Germinal center (tissue), 1 donor: ENCODE data around the gene UBE2Z.
"Not testable (repeated sequence)": the region's sequence is repeated elsewhere in the genome, so short reads cannot be mapped to it uniquely, and the experiment has no call there.

ENCODE experiments used
- DNase-seq: peaks from one replicate; pipeline ENCODE4 v3.0.0; 2012; ENCODE audit warnings: mixed read lengths, low spot score

The UBE2Z gene

GRCh38 chr17:48904428-48904827 is 3.8 kb upstream of the UBE2Z start:
- no peak for DNase-seq

GRCh38 chr17:48905987-48906515 is 2.2 kb upstream of the UBE2Z start:
- no peak for DNase-seq

- DNase-seq, result no peak
Measured at GRCh38 chr17:48907713-48908046, 527 bp upstream of the UBE2Z start.

GRCh38 chr17:48908853-48909394 is 717 bp downstream of the UBE2Z start:
- peak; percentile 77 for DNase-seq

GRCh38 chr17:48909783-48910182 is 1.6 kb downstream of the UBE2Z start:
- DNase-seq, result no peak

- no peak for DNase-seq
Measured at GRCh38 chr17:48910370-48910769, 2.2 kb downstream of the UBE2Z start.

- DNase-seq, result no peak
Measured at GRCh38 chr17:48912476-48912875, 4.3 kb downstream of the UBE2Z start.

- DNase-seq, result peak; percentile 22
Measured at GRCh38 chr17:48915459-48916282, 7.5 kb downstream of the UBE2Z start.

GRCh38 chr17:48925251-48925990 is 17.2 kb downstream of the UBE2Z start:
- no peak for DNase-seq

GRCh38 chr17:48925991-48926342 is 17.8 kb downstream of the UBE2Z start:
- DNase-seq, result no peak

- no peak for DNase-seq
Measured at GRCh38 chr17:48927978-48928745, 20.0 kb downstream of the UBE2Z start.

GRCh38 chr17:48928876-48929811 is 20.9 kb downstream of the UBE2Z start:
- DNase-seq, result no peak

- DNase-seq, result no peak
Measured at GRCh38 chr17:48929812-48930165, 21.6 kb downstream of the UBE2Z start.

- DNase-seq, result no peak
Measured at GRCh38 chr17:48930435-48930873, 22.2 kb downstream of the UBE2Z start.

- no peak for DNase-seq
Measured at GRCh38 chr17:48933035-48933434, 24.8 kb downstream of the UBE2Z start.

- DNase-seq, result peak; percentile 93
Measured at GRCh38 chr17:48944515-48945260, 36.5 kb downstream of the UBE2Z start, which contains the start of gene SNF8. Gene SNF8, minus strand, starts transcription at chr17:48944842. Its CDS starts 108 bp downstream, at chr17:48944734.

- DNase-seq, result not testable (repeated sequence)
Measured at GRCh38 chr17:48945261-48945651, 37.0 kb downstream of the UBE2Z start.

GRCh38 chr17:48951572-48951971 is 43.4 kb downstream of the UBE2Z start:
- no peak for DNase-seq

GRCh38 chr17:48952904-48953303 is 44.7 kb downstream of the UBE2Z start:
- no peak for DNase-seq

GRCh38 chr17:48954300-48954755 is 46.1 kb downstream of the UBE2Z start:
- DNase-seq, result no peak
